ENCODE results near the gene ID4. TPM values are rescaled to one million over a fixed set of nuclear protein-coding genes. Genes with fewer than 3 reads are reported as not detected.
"Not testable (repeated sequence)": the region's sequence is repeated elsewhere in the genome, so short reads cannot be mapped to it uniquely, and the experiment has no call there.

The ID4 gene
- polyA plus RNA-seq, 3 donors: 138 to 165 (median 156) TPM

DNA sequence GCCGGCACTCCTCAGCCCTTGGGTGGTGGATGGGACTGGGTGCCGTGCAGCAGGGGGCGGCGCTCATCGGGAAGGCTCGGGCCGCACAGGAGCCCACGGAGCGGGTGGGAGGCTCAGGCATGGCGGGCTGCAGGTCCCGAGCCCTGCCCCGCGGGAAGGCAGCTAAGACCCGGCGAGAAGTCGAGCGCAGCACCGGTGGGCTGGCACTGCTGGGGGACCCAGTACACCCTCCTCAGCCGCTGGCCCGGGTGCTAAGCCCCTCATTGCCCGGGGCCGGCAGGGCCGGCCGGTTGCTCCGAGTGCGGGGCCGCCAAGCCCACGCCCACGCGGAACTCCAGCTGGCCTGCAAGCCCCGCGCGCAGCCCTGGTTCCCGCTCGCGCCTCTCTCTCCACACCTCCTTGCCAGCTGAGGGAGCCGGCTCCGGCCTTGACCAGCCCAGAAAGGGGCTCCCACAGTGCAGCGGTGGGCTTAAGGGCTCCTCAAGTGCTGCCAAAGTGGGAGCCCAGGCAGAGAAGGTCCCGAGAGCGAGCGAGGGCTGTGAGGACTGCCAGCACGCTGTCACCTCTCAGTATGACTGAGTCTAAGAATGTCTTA, 17.3 kb downstream of the ID4 start:
- DNase-seq (ENCODE audit: low read depth in 3 of 3, low spot score in 2 of 3): not testable (repeated sequence)

DNA sequence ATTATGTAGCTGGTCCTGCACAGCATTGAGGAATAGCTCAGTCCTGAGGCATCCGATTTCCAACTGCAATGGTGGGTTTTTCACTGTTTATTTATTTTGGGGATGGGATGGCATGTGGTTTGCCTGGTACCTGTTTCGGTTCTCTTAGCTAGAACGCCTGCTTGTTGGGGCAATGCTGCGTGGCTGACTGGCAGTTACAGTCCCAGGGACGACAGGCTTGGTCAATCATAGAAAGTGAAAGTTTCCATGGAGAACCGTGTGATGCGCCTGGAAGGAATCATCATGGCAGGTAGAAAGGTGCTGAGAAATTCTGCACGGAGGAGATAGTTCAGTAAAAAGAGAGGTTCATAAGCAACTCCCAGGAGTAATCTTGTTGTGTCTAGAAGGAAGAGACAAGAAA, 18.4 kb downstream of the ID4 start:
- no peak for DNase-seq (ENCODE audit: low read depth in 3 of 3, low spot score in 2 of 3)

DNA sequence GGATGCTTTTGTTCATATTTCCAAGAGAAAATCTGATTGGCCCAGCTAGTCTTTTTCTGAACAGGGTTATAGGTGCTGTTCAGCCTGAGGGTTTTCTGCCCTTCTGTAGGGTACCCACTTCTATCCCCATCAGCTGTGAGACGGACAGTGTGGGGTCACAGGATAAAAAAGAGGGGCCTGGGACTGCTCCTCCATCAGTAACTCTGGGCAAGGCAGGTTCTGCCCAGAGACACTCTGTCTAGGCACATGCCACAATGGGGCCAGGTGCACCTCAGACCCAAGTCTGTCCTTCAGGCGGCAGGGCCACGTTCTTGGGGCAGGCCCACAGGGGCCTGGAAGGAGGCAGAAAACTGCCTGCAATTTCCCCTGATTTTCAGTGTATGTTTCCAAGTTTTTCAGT, 20.0 kb downstream of the ID4 start:
- DNase-seq (ENCODE audit: low read depth in 3 of 3, low spot score in 2 of 3): no peak

DNA sequence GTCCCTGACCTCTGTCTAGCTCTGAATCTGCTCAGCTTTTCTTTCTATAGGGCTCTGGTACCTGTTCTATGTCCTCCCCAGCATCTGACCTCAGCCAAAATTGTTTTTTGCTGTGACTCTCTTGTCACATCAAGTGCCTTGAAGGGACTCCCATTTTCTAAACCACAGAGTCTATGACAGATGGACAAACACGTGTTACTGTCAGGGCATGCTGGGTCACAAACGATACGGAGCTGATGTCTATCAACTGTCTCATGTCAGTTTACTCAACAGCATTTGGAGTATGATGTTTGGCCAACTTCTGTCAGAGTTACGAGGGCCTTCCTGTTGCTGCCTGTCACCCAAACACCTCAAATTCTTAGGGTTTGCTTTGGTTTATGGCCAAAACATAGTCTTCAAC, 20.5 kb downstream of the ID4 start:
- no peak for DNase-seq (ENCODE audit: low read depth in 3 of 3, low spot score in 2 of 3)

DNA sequence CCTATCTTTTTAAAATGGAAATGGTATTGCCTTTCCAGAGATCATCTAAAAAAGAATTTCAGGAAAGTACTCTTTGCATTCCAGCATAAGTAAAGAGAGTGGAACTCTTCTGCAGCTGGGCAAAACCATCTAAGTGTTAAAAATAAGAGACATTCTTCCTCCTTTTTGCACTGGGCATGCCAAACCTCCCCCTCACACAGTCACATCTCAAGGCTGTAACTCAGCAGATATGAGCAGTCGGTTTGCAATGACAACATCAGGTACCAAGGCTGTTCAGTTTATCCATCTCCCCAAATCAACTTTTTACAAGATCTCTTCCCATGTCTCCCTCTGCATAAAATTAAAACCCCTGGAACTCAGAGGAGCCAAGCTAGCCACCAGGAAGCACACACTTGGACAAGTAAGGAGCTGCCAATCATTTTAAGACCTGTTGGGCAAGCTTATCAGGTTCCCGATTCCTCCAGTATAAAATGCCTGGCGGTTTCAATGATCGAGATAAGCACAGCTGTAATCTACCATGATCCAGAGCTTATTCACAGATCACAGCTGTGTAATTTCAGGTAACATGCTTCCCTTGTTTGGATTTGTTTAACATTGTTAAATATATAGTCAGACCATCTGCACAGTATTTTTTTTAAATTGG, 23.2 kb downstream of the ID4 start:
- DNase-seq (ENCODE audit: low read depth in 3 of 3, low spot score in 2 of 3): no peak

DNA sequence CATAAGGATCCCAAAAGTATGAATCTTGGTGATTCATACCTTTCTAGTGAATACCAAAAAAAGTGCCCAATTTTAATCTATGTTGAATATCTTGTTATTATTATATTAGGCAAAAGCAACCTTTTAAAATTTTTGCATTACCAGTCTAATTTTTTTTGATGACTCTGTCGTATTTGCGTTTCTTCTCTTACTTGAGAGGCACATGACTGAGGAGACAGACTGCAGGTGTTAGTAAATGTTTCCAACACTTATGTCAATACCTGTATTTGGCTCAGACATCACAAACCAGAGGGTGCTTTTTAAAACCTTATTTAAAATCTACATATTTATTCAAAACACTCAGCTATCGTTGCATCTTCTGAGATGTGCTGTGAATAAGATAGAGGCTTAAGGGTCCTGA, 27.1 kb downstream of the ID4 start:
- DNase-seq (ENCODE audit: low read depth in 3 of 3, low spot score in 2 of 3): no peak

DNA sequence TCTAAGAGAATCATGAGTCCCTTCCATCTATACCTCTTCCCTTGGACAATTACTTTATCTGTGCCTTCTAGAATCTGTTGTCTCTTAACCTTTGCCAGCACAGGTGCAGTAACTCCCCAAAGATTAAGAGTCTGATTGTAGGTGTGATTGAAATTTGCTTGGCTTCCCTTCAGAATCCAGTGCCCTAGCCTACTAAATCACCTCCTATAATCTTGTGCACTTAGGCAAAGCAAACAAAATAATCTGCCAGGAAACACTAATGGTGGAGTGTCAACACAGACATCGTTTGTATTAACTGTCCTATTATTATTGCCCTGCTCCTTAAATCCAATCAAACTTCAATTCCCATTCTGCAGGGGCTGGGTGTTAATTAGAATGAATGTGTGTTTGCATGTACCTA, 28.0 kb downstream of the ID4 start:
- no peak for DNase-seq (ENCODE audit: low read depth in 3 of 3, low spot score in 2 of 3)

DNA sequence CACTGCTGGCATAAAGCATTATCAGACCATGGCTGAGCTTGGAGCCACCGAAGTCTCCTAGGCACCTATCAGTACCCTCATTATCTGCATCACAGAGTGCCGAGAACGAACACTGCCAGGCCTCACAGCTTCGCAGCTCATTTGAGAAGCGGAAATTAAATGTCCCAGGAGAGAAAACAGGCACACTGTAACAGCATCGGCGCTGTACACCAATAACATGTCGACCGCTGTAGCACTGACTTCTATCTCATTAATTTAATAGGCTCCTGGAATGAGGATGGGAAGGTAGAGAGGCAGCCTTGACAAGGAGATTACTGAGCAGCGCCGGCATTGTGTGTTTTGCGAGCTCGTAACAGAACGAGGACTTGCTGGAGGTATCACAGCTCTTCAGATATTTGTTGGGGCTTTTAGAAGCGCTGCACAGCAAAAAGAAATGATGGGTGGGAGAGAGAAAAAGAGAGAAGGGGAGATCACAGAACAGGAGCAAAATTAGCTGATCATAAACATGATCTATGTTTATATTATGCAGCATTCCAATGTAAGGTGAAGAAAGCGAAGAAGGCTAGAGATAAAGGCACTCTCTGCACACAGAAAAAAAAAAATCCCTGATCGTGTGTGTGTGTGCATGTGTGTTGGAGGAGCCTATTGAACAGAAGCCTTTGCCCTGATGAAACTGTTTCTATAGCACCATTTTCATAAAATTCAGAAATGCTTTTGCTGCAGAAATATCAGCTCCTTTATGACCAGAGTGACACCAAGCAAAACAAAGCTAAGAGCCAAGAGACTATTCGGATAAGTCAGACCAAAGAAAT, 29.2 kb downstream of the ID4 start:
- no peak for DNase-seq (ENCODE audit: low read depth in 3 of 3, low spot score in 2 of 3)

DNA sequence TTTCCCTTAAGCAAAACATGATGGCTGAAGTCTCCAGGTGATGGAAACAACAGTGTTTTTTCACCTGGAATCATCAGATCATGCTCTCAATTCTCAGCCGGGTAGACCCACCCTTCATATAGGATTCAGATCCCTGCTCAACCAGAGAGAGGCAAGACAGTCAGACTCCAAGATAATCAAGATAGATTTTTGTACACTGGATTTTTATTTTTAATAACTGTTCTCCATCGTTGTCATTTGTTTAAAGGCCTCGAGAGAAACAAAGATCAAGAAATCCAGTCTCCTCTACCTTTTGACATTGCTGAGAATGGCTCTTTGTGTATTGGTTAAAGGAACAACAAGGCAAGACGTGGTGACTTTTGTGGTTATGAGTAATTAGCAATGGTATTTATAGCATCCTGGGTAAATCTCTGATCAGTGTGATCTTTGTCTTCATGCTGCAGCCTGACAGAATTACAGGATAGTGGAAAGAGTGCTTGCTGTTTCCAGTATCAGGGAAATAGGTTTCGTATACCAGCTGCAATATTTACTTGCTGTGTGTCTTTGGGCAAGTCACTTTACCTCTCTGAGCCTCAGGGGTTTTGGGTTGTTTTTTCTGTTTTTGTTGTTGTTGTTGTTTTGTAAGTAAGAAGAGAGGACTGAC, 29.9 kb downstream of the ID4 start:
- DNase-seq (ENCODE audit: low read depth in 3 of 3, low spot score in 2 of 3): no peak

DNA sequence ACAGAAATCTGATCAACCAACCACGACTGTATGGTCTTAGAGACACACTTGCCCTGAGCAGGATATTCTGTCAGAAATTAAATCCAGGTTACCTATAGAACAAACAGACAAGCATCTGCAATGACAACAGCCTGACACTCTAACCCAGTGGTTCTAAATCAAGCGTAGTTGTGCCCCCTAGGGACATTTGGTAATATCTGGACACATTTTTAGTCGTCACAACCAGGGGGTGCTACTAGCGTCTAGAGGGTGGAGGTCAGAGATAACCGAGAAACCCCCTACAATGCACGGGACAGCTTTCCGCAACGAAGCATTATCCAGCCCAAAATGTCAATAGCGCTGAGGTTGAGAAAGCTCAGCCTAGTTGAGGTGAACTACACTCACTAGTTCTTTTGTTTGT, 32.3 kb downstream of the ID4 start:
- no peak for DNase-seq (ENCODE audit: low read depth in 3 of 3, low spot score in 2 of 3)

DNA sequence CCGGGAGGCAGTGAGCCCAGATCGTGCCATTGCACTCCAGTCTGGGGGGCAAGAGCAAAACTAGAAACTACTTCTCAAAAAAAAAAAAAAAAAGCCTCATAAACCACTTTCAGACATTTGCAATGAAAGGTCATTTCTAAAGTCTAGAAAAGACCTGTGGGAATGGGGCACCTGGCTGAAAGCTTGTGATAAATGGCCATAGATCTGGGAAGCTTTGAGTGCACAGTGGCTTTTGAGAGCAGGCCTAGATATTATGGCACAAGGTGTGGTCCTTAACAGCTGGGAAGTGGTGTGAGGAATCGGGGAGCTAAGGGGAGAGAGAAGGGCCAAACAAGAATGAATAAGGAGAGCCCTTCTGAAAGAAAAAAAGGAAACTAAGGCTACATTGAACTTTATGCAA, 33.2 kb downstream of the ID4 start:
- no peak for DNase-seq (ENCODE audit: low read depth in 3 of 3, low spot score in 2 of 3)

DNA sequence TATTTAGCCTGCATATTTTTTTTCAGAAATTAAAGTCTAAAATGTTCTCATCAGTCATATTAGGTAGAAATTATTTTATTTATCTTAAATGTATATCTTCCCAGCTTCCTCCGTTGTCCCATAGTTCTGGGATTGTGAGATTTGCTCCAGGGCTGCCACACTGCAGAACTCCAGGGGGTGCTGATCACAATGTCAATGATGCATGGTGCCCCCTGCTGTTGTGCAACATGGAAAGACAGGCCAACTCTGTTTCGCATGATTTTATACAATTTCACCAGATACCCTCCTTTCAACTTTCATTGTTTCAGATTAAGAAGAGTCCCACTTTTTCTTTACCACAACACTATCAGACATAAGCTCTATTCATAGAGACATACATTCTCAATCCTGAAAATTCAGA, 35.9 kb downstream of the ID4 start:
- no peak for DNase-seq (ENCODE audit: low read depth in 3 of 3, low spot score in 2 of 3)

DNA sequence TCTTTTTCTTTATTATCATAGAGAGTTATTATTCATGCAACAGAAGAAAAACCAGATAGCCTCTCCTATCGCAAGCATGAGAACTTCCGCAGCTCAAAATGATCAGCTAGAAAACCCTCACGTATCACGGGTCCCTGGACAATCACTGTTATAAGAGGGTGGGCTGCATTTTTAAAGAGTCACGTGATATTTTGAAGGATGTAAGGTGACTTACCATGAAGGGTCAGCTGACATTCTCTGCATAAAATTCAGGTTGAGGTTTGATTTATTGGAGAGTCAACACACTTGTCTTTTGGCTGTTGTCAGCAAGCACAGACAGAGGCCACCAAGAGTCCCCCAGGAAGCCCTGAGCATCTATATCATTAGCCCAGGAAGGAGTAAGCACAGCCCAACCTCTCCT, 39.5 kb downstream of the ID4 start:
- DNase-seq (ENCODE audit: low read depth in 3 of 3, low spot score in 2 of 3): no peak

DNA sequence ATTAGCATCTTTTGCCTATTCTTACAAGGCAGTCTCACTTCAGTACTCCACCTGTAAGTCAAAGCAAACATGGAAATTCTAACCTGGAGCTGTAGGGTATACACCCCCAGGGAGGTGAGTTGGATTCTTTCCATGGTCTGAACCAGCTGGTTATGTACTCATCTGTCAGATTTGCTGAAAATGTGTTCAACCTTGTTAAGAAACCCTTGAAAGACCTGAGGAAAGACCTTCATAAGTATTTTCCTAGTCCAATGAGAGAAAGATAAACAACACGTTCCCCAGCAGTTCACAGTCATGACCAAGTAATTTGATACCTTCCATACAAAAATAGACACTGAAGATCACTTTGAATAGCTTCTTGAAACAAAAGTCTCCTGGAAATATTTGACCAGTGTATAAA, 42.5 kb downstream of the ID4 start:
- DNase-seq (ENCODE audit: low read depth in 3 of 3, low spot score in 2 of 3): no peak

DNA sequence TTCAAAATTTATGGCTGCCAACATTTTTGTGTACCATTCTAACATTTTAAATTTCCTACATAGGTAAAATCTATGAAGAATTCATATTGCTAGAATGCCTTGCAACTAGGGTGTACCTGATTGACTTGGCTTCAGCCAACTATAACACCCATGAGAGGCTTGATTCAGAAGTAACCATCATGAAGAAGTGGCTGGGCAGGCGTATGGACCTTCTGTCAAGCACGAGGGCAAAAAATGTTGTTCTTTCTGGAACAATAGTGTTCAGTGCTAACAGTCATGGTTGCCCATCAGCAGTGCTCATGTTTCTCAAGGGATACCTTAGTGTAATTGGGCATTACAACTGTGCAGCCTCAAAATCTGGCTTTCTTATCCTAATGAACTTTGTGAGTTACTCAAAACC, 42.9 kb downstream of the ID4 start:
- DNase-seq (ENCODE audit: low read depth in 3 of 3, low spot score in 2 of 3): no peak

DNA sequence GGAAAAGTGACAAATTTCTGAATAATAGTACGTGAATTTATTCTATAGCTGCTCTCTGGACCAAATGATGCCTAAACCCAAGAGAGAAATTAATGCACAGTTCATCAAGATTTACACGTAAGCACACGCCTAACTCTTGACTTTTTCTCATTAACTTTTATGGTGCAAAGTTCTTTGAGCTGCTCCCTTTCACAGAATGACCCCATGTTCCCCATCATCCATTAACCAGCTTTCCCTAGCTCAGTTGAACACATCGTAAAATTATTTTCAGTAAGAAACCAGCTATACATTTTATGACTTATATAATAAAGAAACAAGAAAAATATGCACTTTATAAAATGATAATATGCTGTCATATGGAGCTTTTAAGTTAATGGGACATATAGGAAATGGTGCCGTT, 54.3 kb downstream of the ID4 start:
- peak in 2 of 3 donors; percentile 19 to 47 for DNase-seq (ENCODE audit: low read depth in 3 of 3, low spot score in 2 of 3)
